GM19455 (cell line): ENCODE measurements around the gene FXYD3.

ENCODE experiments used
- ATAC-seq: cut with Tn5 transposase; IDR thresholded peaks from one replicate; pipeline ENCODE4 v1.9.1; 2021; ENCODE audit not compliant: unreplicated experiment

The FXYD3 gene

DNA sequence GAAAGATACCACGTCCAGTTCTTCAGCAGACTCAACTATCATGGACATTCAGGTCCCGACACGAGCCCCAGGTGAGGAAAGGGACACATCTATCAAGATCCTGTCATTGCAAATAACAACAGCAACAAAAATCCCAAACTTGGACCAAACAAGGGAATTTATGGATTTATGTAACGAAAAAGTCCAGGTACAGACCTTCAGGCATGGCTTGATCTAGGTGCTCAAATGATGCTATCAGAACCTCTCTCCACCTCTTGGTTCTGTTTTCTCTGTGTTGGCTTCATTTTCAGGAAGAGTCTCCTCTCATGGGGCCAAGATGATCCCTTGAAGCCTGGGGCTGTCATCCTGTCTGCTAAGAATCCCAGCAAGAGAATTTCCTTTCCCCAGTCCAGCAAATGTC, 41.8 kb downstream of the FXYD3 start:
- no peak for ATAC-seq

DNA sequence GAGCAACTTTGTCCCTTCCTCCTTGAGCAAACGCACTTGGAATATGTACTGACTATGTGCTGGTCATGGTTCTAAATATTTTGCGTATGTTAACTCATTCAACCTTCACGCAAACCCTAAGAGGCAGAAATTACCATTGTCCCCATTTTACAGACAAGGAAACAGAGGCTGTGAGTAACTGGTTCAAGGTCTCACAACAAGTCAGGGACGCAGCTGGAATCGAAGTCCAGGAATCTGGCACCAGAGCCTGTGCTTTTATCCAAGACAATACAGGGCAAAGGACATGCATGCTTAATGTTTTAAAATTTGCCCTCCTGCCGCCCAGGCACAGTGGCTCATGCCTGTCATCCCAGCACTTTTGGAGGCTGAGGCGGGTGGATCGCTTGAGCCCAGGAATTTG, 44.0 kb downstream of the FXYD3 start:
- ATAC-seq = no peak

DNA sequence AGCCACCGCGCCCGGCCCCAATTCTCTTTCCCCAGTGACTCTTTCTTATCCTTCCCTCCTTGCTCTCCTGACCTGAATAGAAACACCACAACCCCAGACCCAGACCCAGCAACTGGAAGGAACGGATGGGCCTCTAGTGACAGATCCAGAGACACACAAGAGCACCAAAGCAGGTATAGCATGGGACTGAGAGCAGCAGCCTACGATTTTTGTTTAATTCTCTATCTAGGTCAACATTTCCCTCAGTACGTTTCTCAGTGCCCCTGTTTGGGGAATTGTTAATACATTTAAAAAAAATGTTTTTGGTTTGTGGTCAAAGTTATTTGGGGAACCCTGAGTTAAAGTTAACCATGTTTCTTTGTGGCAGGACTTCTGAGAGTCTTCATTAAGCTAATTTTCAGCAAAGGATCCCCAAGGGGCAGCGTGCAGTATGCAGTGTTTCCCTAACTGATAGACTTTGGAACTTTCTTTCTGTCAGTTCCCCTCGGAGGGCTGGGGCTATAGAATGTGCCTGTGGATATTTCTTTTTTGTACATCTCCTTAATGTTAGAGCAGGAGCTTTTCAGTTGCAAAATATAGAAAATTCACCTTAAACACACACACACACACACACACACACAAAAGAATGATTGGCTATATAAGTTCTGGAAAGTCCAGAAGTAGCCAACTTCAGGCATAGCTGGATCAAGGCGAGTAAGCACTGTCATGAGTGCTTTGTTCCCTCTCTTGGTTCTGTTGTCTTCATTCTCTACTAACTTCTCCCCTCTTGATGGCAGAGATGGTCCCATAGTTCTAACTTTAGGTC, 45.2 kb downstream of the FXYD3 start:
- ATAC-seq = no peak

DNA sequence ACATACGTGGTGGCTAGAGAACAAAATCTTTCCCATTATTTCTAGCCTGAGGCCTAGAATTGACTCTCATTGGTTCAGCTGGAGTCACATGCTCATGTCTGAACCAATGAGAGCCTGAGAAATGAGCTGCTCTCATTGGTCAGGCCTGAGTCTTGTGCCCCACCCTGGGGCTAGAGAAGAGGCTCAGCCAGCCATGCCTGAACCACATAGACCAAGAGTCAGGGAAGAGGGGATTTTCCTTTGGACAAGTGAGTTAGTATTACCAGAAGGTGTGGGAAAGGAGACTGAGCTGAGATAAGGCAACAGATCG, 45.8 kb downstream of the FXYD3 start:
- no peak for ATAC-seq

DNA sequence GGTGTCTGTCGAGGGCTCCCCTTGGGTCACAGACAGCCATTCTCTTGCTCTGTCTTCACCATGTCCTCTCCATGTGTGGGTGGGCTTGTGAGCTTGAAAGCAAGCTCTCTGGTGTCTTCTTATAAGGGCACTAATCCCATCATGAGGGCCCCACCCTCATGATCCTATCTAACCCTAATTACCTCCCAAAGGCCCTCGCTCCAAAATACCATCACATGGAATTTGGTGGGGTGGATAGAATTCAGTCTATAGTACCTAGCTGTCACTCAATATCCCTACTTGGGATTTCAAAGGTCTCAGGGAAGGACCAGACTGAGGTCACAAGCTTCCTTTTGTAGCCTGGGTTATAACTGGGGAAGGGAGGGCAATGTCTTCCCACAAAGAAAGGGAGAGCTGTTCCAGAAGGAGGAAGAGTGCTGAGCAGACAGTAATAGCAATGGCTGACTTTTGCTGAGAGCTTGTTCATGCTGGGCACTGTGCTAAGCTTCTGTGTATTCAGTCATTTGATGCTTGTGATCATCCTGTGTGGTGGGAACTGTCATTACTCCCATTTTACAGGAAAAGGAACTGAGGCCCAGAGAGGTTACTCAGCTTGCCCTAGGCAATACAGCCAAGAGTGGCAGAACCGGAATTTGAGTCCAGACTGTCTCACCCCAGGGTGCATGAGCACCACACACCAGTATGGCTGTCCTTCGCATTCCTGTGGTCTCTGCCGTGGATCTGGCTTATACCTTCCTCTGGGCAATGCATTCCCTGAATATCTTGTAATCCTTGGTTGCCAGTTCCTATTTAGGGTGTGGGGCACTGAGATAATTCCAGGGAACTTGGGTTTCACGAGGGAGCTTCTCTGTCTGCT, 47.1 kb downstream of the FXYD3 start:
- no peak for ATAC-seq

DNA sequence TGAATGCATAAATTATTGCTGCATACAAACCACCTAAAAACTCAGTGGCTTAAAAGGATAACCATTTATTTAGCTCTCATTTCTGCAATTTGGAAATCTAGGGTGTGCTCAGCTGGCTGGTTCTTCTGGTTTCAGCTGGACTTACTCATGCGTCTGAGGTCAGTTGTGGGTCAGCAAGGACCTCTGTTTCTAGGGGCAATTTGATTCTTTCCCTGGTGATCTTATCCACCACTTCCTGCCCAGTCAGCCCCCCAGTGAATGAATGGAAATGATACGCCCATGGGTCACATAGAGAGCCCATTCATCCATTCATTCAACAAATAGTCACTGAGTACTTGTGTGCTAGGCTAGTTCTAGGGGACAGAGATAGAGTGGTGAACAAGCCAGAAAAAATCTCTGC, 48.8 kb downstream of the FXYD3 start:
- no peak for ATAC-seq

DNA sequence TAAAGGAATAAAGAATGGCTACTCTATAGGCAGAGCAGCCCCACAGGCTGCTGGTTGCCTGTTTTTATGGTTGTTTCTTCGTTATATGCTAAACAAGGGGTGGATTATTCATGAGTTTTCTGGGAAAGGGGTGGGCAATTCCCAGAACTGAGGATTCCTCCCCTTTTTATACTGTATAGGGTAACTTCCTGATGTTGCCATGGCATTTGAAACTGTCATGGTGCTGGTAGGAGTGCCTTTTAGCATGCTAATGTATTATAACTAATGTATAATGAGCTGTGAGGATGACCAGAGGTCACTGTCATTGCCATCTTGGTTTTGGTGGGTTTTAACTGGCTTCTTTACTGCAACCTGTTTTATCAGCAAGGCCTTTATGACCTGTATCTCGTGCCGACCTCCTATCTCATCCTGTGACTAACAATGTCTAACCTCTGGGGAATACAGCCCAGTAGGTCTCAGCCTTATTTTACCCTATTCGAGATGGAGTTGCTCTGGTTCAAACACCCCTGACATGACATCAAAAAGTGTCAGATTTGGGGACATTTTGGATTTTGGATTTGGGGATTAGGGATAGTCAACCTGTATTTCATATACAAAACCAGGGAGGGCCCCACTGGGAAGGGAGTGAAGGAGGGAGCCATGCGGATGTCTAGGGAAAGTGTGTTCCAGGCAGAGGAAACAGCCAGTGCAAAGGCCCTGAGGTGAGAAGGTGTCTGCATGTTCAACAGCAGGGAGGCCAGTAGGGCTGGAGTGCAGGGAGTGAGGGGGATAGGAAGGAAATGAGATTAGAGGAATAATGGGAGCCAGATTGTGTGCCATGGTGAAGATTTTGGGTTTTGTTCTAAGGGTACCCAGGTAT, 49.8 kb downstream of the FXYD3 start:
- no peak for ATAC-seq

DNA sequence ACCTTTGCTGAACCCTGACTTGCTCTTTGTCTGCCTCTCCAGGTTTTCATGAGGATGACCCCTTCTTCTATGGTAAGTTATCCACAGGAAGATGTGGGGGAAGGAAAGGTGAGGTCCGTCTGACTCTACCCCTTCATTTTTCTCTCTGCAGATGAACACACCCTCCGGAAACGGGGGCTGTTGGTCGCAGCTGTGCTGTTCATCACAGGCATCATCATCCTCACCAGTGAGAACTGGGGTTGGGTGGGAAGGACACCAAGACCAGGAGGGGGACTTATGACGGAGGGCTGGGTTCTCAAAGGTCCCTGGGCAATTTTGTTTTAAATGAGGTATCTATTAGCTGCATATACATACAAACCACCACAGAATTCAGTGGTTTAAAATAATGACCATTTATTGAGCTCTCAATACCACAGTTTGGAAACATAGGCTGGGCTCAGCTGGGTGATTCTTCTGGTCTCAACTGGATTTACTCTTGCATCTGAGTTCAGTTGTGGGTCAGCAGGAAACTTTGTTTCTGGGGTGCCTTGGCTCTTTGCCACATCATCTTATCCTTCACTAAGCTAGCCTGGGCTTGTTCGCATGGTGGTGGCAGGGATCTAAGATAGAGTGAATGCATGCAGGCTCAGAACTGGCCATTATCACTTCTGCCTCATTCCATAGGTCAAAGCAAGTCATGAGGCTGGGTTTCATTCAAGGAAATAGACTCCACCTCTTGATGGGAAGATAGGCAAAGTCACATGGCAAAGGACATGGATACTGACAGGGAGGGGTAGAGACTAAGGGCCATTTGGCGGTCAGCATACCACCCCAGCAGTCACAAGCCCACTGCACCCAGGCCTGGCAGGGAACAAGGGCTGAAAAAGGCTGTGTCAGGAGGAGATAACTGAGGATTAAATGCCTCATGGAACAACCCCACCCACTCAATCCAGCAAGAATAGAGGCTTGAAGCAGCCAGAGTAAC, 50.8 kb downstream of the FXYD3 start:
- no peak for ATAC-seq

DNA sequence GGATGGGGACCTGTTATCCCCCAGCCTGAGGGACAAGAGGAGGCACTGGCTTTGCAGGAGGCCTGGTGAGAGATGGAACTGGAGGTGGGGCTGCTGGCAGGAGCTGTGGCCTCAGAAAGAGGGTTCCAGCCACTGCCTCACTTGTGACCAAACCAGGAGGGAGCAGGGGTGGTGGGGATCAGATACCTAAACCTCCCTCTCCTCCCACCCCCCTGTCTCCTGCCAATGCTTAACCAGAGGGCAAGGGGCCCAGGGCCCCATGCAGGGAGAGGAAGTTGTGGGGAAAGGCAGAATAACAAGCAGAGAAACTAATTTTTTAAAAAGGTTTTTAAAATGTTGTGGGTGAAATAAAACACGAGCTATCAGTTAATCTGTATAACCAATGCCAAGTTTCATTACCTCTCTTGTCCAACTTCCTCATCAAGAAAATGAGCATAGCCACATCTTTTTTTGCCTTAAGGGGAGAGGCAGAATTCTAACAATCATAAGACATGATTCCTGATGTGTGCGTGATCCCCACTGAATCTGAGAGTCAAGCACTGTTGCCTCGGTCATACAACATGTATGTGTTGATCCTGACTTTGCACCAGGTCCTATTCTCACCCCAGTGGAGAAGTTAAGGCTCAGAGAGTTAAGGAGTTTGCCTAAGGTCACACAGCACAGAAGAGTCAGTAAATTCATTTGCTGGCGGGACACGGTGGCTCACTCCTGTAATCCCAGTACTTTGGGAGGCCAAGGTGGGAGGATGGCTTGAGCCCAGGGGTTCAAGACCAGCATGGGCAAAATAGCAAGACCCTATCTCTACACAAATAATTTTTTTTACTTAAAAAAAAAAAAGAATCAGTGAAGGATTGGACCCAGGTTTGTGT, 51.9 kb downstream of the FXYD3 start:
- no peak for ATAC-seq

DNA sequence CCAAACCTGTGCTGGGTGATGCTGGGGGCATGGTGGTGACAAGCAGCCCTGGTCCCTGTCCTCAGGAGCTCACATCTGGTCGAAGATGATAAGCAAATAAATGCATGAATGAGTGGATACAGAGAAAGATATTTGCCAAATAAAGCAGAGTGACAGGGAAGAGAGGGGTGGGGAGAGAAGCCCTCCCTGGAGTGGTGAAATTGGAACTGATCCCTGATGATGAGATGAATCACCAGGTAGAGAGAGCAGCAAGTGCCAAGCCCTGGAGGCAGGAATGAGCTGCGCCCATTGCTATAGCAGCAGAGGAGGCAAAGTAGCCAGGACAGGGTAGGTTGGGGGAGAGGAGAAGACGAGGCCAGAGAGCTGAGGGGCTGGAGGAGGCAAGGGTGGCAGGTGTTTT, 52.6 kb downstream of the FXYD3 start:
- ATAC-seq = no peak

DNA sequence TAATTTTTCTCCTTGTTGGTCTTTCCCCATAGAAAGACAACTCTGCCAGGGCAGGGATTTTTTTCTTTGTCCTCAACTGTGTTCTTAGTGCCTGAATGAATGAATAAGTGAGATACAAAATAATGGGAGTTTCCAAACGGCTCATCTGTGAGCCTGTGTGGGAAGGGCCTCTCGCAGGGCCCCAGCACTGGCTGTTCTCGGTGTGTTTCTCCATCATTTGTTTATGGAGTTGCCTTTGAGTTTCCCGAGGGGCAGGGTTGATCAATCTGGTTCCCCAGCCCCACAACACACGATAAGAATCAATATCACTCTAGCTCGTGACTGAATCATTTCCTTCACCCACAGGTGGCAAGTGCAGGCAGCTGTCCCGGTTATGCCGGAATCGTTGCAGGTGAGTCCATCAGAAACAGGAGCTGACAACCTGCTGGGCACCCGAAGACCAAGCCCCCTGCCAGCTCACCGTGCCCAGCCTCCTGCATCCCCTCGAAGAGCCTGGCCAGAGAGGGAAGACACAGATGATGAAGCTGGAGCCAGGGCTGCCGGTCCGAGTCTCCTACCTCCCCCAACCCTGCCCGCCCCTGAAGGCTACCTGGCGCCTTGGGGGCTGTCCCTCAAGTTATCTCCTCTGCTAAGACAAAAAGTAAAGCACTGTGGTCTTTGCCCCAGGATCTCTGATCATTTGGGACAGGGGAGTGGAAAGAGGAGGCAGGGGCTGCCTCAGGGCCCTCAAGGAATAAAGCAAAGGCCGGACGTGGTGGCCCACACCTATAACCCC, 53.8 kb downstream of the FXYD3 start:
- no peak for ATAC-seq

DNA sequence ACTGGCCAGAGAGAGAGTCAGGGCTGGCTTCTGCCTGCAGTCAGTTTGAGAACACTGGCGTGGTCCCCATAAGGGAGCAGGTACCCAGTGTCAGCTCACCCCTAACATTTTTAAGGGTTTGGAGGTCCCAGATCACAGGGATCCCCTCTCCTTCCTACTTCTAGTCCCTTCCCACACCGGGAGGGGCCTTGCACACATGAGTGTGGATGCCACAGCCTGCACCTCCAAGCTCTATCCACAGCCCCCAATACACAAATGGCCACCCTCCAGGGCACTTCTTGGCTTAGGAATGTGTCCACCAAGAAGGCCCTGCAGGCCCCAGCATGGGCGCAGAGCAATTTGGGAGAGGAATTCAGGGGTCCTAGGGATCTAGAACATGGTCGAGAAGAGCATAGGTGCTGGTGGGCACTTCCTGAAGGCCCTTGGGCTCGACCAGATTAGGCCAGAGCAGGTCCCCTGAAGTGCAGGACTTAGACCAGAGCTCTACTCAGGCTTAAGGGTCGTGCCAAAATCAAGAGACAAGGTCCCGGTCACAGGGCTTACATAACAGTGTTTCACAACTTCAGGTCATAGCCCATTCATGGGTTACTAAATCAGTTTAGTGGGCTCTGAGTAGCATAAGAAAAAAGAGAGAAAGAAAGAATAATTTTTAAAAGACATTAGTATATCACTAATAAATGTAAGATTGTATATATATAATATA, 54.9 kb downstream of the FXYD3 start:
- ATAC-seq = no peak

DNA sequence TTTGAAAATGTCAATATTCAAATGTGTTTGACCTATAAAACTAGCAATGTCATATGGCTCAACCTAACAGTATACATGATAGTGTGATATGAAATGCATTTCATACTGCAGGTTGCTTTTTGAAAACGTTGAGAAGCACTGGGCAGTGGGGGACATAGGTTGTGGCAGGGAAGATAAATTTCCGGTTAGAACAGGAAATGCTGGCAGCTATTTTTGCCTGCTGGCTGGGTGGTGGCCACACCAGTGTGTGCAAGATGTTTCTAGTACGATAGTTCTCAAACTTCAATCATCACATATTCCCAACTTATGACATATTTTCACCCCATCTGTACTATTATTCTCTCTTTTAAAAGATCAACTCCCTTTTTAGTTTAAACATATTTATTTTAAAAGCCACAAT, 56.1 kb downstream of the FXYD3 start:
- ATAC-seq = no peak
